Measurements from ENCODE around the gene CGB8. TPM values are rescaled to one million over a fixed set of nuclear protein-coding genes. Genes with fewer than 3 reads are reported as not detected.

The CGB8 gene
- total and polyA plus RNA-seq, 10 of the 15 experiments (the other 5 are each of a cell fraction or from before 2014, with no cell fraction given): not detected

DNA sequence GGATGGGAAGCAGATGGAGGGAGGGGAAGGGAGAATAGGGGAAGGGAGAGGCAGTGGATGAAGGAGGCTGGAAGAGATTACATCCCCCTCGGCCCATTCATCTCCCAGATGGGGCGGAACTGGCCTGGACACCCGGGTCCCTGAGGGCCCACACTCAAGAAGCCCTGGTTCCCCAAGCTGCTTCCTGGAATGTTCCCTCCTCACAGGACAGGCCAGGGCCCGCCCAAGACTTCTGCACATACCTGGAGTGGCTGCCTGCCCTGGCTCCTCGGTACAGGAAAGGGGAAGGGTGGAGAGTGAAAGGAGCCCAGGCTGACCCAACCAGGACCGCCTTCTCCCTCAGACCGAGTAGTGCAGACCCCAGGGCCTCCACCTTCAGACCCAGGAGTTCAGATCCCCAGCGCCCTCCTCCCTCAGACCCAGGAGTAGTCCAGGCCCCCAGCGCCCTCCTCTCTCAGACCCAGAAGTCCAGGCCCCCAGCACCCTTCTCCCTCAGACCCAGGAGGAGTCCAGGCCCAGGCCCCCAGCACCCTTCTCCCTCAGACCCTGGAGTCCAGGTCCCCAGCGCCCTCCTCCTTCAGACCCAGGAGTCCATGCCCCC is 15.2 kb upstream of the CGB8 start (continued):
- TF ChIP-seq, protein P1, sequence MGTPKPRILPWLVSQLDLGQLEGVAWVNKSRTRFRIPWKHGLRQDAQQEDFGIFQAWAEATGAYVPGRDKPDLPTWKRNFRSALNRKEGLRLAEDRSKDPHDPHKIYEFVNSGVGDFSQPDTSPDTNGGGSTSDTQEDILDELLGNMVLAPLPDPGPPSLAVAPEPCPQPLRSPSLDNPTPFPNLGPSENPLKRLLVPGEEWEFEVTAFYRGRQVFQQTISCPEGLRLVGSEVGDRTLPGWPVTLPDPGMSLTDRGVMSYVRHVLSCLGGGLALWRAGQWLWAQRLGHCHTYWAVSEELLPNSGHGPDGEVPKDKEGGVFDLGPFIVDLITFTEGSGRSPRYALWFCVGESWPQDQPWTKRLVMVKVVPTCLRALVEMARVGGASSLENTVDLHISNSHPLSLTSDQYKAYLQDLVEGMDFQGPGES (IDR thresholded peaks at IDR 0.05): no peak
- no peak for TF ChIP-seq IKZF2 (IDR thresholded peaks at IDR 0.05)
- TF ChIP-seq ZNF217 (IDR thresholded peaks at IDR 0.05): no peak
- TF ChIP-seq, protein P2, sequence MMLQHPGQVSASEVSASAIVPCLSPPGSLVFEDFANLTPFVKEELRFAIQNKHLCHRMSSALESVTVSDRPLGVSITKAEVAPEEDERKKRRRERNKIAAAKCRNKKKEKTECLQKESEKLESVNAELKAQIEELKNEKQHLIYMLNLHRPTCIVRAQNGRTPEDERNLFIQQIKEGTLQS (IDR thresholded peaks at IDR 0.05; ENCODE audit: borderline replicate concordance, extremely low read depth, low read depth, low read length): no peak
- TF ChIP-seq, protein P3, sequence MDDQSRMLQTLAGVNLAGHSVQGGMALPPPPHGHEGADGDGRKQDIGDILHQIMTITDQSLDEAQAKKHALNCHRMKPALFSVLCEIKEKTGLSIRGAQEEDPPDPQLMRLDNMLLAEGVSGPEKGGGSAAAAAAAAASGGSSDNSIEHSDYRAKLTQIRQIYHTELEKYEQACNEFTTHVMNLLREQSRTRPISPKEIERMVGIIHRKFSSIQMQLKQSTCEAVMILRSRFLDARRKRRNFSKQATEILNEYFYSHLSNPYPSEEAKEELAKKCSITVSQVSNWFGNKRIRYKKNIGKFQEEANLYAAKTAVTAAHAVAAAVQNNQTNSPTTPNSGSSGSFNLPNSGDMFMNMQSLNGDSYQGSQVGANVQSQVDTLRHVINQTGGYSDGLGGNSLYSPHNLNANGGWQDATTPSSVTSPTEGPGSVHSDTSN (IDR thresholded peaks at IDR 0.05; ENCODE audit: insufficient replicate concordance, low read depth, low read length): no peak
- no peak for TF ChIP-seq NFIC (IDR thresholded peaks at IDR 0.05; ENCODE audit: low read depth, low read length)
- no peak for TF ChIP-seq MXI1 (IDR thresholded peaks at IDR 0.05; ENCODE audit: low read depth, low read length)

DNA sequence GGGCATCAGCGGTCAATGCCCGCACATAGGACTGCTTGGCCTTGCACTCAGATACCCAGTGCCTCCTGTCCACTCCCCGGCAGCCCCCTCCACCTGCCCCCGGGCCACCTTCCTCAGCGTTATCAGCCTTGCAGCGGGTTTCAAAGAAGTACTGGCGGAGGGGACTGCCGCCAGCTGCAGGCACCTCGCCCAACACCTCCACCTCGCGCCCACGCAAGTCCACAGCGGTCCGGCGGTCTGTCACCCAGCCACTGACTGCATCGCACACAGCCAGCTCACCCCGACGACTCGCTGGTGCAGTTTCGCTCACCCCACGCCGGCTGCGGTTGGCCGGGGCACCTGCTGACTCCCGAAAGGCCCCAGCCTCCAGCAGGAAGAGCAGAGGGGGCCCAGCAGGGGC is 12.5 kb upstream of the CGB8 start:
- H3K9me3 ChIP-seq (replicated peaks; ENCODE audit: control insufficient read depth, insufficient read depth, low read length): no peaks in the 10 kb centered on the region
- WGBS (ENCODE audit: insufficient coverage, insufficient replicate concordance, low lambda C conversion rate, missing lambda C conversion rate): 39% methylated on average over 19 of the region's 25 CpGs
- no peak overlapping the region for H3K9ac ChIP-seq (ENCODE audit: control insufficient read depth, insufficient read depth, low read length)
- no peak overlapping the region for H3K27ac ChIP-seq (ENCODE audit: control insufficient read depth, insufficient read depth)
- DNase-seq (ENCODE audit: low read depth, low spot score) (no peak), FAIRE-seq (no peak), ATAC-seq (peak; percentile 45)
- H2AFZ ChIP-seq (ENCODE audit: control insufficient read depth, low read depth, low read length): no peak overlapping the region
- ChIA-PET RAD21 (ENCODE audit: unreplicated experiment) (no interaction called here), CTCF (interaction anchor here (0.6 to 2.0 kb wide), 3 partner anchors 36 to 219 kb away, joined by 3 to 7 read pairs (median 3); no protein-coding TSS in a partner anchor), SMC1A (ENCODE audit: uncharacterized antibody, unreplicated experiment) (no interaction called here), POLR2A (interaction anchor here (1.6 kb wide), 1 partner anchor 8 kb away, joined by 4 read pairs; no protein-coding TSS in a partner anchor)
- in situ Hi-C loops (cut with MboI) (no loop called here), intact Hi-C loops (cut with micrococcal nuclease; ENCODE audit: unreplicated experiment) (no loop called here)
- H3K36me3 ChIP-seq (ENCODE audit: control insufficient read depth in 2 of 2, insufficient read depth in 2 of 2, low read length in 1 of 2): no peaks in the 10 kb centered on the region
- H3K4me1 ChIP-seq (ENCODE audit: control insufficient read depth, insufficient read depth, low read length): no peaks in the 10 kb centered on the region
- no TSS peak for BruUV-seq (replicated peaks)
- no peaks in the 10 kb centered on the region for H3K79me2 ChIP-seq (ENCODE audit: control insufficient read depth, insufficient read depth, low read length)
- H3K4me3 ChIP-seq: no peak overlapping the region
- no peak overlapping the region for H3K4me2 ChIP-seq (ENCODE audit: control insufficient read depth, insufficient read depth)
- peaks cover 5 to 12% of the 10 kb centered on the region in 2 experiments; a peak in 3 of 4 replicates for H3K27me3 ChIP-seq (replicated peaks in 1 of 2; ENCODE audit: control insufficient read depth in 2 of 2, insufficient read depth in 2 of 2, low read length in 1 of 2)
- no peaks in the 10 kb centered on the region for H4K20me1 ChIP-seq (ENCODE audit: control insufficient read depth, insufficient read depth)
- TF ChIP-seq, protein P4, sequence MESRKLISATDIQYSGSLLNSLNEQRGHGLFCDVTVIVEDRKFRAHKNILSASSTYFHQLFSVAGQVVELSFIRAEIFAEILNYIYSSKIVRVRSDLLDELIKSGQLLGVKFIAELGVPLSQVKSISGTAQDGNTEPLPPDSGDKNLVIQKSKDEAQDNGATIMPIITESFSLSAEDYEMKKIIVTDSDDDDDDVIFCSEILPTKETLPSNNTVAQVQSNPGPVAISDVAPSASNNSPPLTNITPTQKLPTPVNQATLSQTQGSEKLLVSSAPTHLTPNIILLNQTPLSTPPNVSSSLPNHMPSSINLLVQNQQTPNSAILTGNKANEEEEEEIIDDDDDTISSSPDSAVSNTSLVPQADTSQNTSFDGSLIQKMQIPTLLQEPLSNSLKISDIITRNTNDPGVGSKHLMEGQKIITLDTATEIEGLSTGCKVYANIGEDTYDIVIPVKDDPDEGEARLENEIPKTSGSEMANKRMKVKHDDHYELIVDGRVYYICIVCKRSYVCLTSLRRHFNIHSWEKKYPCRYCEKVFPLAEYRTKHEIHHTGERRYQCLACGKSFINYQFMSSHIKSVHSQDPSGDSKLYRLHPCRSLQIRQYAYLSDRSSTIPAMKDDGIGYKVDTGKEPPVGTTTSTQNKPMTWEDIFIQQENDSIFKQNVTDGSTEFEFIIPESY (IDR thresholded peaks at IDR 0.05): peak; percentile 76; the same call in 1 of the 2 replicates
- TF ChIP-seq IKZF1 (conservative IDR thresholded peaks at IDR 0.05) (peak; percentile 77), ETV6 (conservative IDR thresholded peaks at IDR 0.05 in 1 of 2, IDR thresholded peaks at IDR 0.05 in 1 of 2; ENCODE audit: borderline replicate concordance in 1 of 2, low read depth in 1 of 2) (no peak), PAX8 (IDR thresholded peaks at IDR 0.05) (no peak), BHLHE40 (IDR thresholded peaks at IDR 0.05; ENCODE audit: borderline replicate concordance in 1 of 2, low read depth in 2 of 2, low read length in 1 of 2) (peak in 1 of 2 experiments; percentile 67; a peak in 2 of 4 replicates), TCF7 (IDR thresholded peaks at IDR 0.05; ENCODE audit: borderline replicate concordance) (no peak), GATAD2B (conservative IDR thresholded peaks at IDR 0.05; ENCODE audit: low read depth) (0 out of 2 replicates have a peak, but pooled peaks have one; percentile 45), TARDBP (IDR thresholded peaks at IDR 0.05; ENCODE audit: borderline replicate concordance) (no peak)

Measured in GM12878 (cell line).